HEK293 (cell line): ENCODE data around the gene FOSB.

Source experiments
- GLI2 ChIP-seq: fragments of 450-650 bp; formaldehyde crosslinking; IDR thresholded peaks from 2 replicates; pipeline ENCODE4; 2017; ENCODE audit warnings: missing biosample characterization, missing genetic modification characterization, low read depth, borderline replicate concordance
- MEIS1 ChIP-seq: sonication (generic); formaldehyde crosslinking; IDR thresholded peaks from 2 replicates; pipeline ENCODE4 v1.8.1; 2022; ENCODE audit warnings: missing genetic modification reagents, mild to moderate bottlenecking, borderline replicate concordance
- OSR2 ChIP-seq: fragments of 450-650 bp; formaldehyde crosslinking; IDR thresholded peaks from 2 replicates; pipeline ENCODE4 v1.5.1; 2016; ENCODE audit warnings: missing biosample characterization, missing genetic modification characterization
- RBAK ChIP-seq: fragments of 450-650 bp; formaldehyde crosslinking; IDR thresholded peaks from 2 replicates; pipeline ENCODE4 v1.5.1; 2016; ENCODE audit warnings: missing biosample characterization, missing genetic modification characterization
- TRIM28 ChIP-seq: IDR thresholded peaks from 2 replicates; pipeline ENCODE4 v1.6.1; 2011; ENCODE audit warnings: low read length, control low read depth, borderline replicate concordance
- ZBTB20 ChIP-seq: fragments of 450-650 bp; formaldehyde crosslinking; IDR thresholded peaks from 2 replicates; pipeline ENCODE4 v1.5.1; 2016; ENCODE audit warnings: missing biosample characterization, missing genetic modification characterization
- ZBTB21 ChIP-seq: fragments of 450-650 bp; formaldehyde crosslinking; IDR thresholded peaks from 2 replicates; pipeline ENCODE4 v1.5.1; 2017; ENCODE audit warnings: missing biosample characterization, missing genetic modification characterization
- ZFP3 ChIP-seq: fragments of 450-650 bp; formaldehyde crosslinking; IDR thresholded peaks from 2 replicates; pipeline ENCODE4 v1.5.1; 2016; ENCODE audit warnings: low read depth, missing biosample characterization, missing genetic modification characterization
- ZNF132 ChIP-seq: fragments of 450-650 bp; formaldehyde crosslinking; IDR thresholded peaks from 2 replicates; pipeline ENCODE4 v1.5.1; 2017; ENCODE audit warnings: missing biosample characterization, missing genetic modification characterization, borderline replicate concordance
- ZNF157 ChIP-seq: fragments of 450-650 bp; formaldehyde crosslinking; IDR thresholded peaks from 2 replicates; pipeline ENCODE4 v1.5.1; 2016; ENCODE audit warnings: missing biosample characterization, missing genetic modification characterization
- ZNF16 ChIP-seq: fragments of 450-650 bp; formaldehyde crosslinking; IDR thresholded peaks from 2 replicates; pipeline ENCODE4 v1.5.1; 2016; ENCODE audit warnings: low read depth, missing biosample characterization, missing genetic modification characterization
- ZNF174 ChIP-seq: fragments of 450-650 bp; formaldehyde crosslinking; IDR thresholded peaks from 2 replicates; pipeline ENCODE4 v1.5.0; 2017; ENCODE audit warnings: missing biosample characterization, mild to moderate bottlenecking, missing genetic modification characterization
- ZNF221 ChIP-seq: fragments of 450-650 bp; formaldehyde crosslinking; IDR thresholded peaks from 2 replicates; pipeline ENCODE4 v1.5.1; 2017; ENCODE audit warnings: missing biosample characterization, missing genetic modification characterization, borderline replicate concordance
- ZNF23 ChIP-seq: fragments of 450-650 bp; formaldehyde crosslinking; IDR thresholded peaks from 2 replicates; pipeline ENCODE4 v1.5.1; 2016; ENCODE audit warnings: missing biosample characterization, missing genetic modification characterization, borderline replicate concordance
- ZNF335 ChIP-seq: fragments of 450-650 bp; formaldehyde crosslinking; conservative IDR thresholded peaks from 2 replicates; pipeline ENCODE4 v1.5.1; 2016; ENCODE audit warnings: missing biosample characterization, missing genetic modification characterization
- ZNF354C ChIP-seq: fragments of 450-650 bp; formaldehyde crosslinking; IDR thresholded peaks from 2 replicates; pipeline ENCODE4 v1.5.1; 2016; ENCODE audit warnings: missing biosample characterization, missing genetic modification characterization, low read depth, borderline replicate concordance
- ZNF362 ChIP-seq: fragments of 450-650 bp; formaldehyde crosslinking; IDR thresholded peaks from 2 replicates; pipeline ENCODE4 v1.5.1; 2016; ENCODE audit warnings: missing biosample characterization, missing genetic modification characterization
- ZNF426 ChIP-seq: fragments of 450-650 bp; formaldehyde crosslinking; IDR thresholded peaks from 2 replicates; pipeline ENCODE4 v1.5.1; 2017; ENCODE audit warnings: missing biosample characterization, missing genetic modification characterization, mild to moderate bottlenecking, inconsistent platforms, moderate library complexity
- ZNF433 ChIP-seq: fragments of 450-650 bp; formaldehyde crosslinking; IDR thresholded peaks from 2 replicates; pipeline ENCODE4 v1.5.1; 2016; ENCODE audit warnings: missing biosample characterization, missing genetic modification characterization, low read depth
- ZNF488 ChIP-seq: fragments of 450-650 bp; formaldehyde crosslinking; IDR thresholded peaks from 2 replicates; pipeline ENCODE4 v1.5.1; 2016; ENCODE audit warnings: missing biosample characterization, missing genetic modification characterization
- ZNF558 ChIP-seq: fragments of 450-650 bp; formaldehyde crosslinking; IDR thresholded peaks from 2 replicates; pipeline ENCODE4 v1.5.1; 2016; ENCODE audit warnings: missing biosample characterization, missing genetic modification characterization
- ZNF561 ChIP-seq: fragments of 450-650 bp; IDR thresholded peaks from 2 replicates; pipeline ENCODE4 v1.5.1; 2018; ENCODE audit warnings: missing biosample characterization, missing genetic modification characterization, borderline replicate concordance
- ZNF610 ChIP-seq: fragments of 450-650 bp; formaldehyde crosslinking; IDR thresholded peaks from 2 replicates; pipeline ENCODE4 v1.5.1; 2016; ENCODE audit warnings: missing biosample characterization, missing genetic modification characterization, borderline replicate concordance
- ZNF621 ChIP-seq: fragments of 450-650 bp; formaldehyde crosslinking; IDR thresholded peaks from 2 replicates; pipeline ENCODE4 v1.5.1; 2017; ENCODE audit warnings: missing biosample characterization, missing genetic modification characterization
- ZNF660 ChIP-seq: fragments of 450-650 bp; IDR thresholded peaks from 2 replicates; pipeline ENCODE4 v1.5.1; 2018; ENCODE audit warnings: missing biosample characterization, mild to moderate bottlenecking, missing genetic modification characterization
- ZNF692 ChIP-seq: fragments of 450-650 bp; formaldehyde crosslinking; IDR thresholded peaks from 2 replicates; pipeline ENCODE4 v1.5.1; 2016; ENCODE audit warnings: missing biosample characterization, missing genetic modification characterization
- ZNF785 ChIP-seq: fragments of 450-650 bp; formaldehyde crosslinking; IDR thresholded peaks from 2 replicates; pipeline ENCODE4 v1.5.1; 2016; ENCODE audit warnings: missing biosample characterization, missing genetic modification characterization
- ZSCAN16 ChIP-seq: fragments of 450-650 bp; formaldehyde crosslinking; IDR thresholded peaks from 2 replicates; pipeline ENCODE4 v1.5.1; 2016; ENCODE audit warnings: missing biosample characterization, missing genetic modification characterization
- ZXDB ChIP-seq: fragments of 450-650 bp; formaldehyde crosslinking; IDR thresholded peaks from 2 replicates; pipeline ENCODE4 v1.5.1; 2016; ENCODE audit warnings: missing biosample characterization, missing genetic modification characterization
- TF ChIP-seq, protein P1 (sequence below): fragments of 450-650 bp; formaldehyde crosslinking; IDR thresholded peaks from 2 replicates; pipeline ENCODE4 v1.5.1; 2016; ENCODE audit warnings: missing biosample characterization, missing genetic modification characterization

FOSB gene

DNA sequence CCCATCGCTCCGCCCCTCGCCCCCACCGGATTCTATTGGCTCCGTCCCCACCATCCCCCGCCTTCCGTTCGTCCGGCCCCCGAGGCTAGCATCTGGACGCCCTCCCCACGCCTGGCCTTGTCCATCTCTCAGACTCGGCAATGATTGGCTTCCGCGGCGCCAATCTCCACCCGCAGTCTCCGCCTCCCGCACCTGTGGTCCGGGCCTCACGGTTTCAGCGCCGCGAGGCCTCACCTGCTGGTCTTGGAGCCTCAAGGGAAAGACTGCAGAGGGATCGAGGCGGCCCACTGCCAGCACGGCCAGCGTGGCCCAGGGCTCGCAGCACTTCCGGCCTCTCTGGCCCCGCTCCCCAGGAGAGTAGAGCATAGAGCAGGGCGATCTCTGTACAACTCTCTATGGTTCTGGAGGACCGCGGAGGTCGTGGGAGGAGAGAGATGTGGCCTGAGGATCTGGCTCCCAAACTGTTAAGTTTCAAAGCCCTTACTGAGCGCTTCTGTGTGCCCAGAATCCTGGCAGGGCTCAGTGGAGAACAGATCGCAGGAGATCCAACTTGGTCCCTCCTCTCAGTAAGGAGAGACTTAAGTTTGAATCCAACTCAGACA is 44.1 kb upstream of the FOSB start, which contains the start of gene ERCC1 (continued):
- TF ChIP-seq, protein P1, sequence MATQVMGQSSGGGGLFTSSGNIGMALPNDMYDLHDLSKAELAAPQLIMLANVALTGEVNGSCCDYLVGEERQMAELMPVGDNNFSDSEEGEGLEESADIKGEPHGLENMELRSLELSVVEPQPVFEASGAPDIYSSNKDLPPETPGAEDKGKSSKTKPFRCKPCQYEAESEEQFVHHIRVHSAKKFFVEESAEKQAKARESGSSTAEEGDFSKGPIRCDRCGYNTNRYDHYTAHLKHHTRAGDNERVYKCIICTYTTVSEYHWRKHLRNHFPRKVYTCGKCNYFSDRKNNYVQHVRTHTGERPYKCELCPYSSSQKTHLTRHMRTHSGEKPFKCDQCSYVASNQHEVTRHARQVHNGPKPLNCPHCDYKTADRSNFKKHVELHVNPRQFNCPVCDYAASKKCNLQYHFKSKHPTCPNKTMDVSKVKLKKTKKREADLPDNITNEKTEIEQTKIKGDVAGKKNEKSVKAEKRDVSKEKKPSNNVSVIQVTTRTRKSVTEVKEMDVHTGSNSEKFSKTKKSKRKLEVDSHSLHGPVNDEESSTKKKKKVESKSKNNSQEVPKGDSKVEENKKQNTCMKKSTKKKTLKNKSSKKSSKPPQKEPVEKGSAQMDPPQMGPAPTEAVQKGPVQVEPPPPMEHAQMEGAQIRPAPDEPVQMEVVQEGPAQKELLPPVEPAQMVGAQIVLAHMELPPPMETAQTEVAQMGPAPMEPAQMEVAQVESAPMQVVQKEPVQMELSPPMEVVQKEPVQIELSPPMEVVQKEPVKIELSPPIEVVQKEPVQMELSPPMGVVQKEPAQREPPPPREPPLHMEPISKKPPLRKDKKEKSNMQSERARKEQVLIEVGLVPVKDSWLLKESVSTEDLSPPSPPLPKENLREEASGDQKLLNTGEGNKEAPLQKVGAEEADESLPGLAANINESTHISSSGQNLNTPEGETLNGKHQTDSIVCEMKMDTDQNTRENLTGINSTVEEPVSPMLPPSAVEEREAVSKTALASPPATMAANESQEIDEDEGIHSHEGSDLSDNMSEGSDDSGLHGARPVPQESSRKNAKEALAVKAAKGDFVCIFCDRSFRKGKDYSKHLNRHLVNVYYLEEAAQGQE (tag by site-specific recombination): no peak; the same call in 1 of the 2 replicates
- no peak for TF ChIP-seq ZNF488 (tag by site-specific recombination)
- TF ChIP-seq RBAK (tag by site-specific recombination): no peak
- peak; percentile 75; the same call in 1 of the 2 replicates for TF ChIP-seq ZNF610 (tag by site-specific recombination)
- no peak for TF ChIP-seq ZSCAN16 (tag by site-specific recombination)
- no peak for TF ChIP-seq ZNF157 (tag by site-specific recombination)
- TF ChIP-seq ZNF660 (tag by site-specific recombination): peak; percentile 77
- no peak for TF ChIP-seq ZNF558 (tag by site-specific recombination)
- TF ChIP-seq ZNF621 (tag by site-specific recombination): no peak
- no peak for TF ChIP-seq ZNF426 (tag by site-specific recombination)
- no peak for TF ChIP-seq ZNF221 (tag by site-specific recombination)
- TF ChIP-seq ZNF174: no peak
- TF ChIP-seq ZNF132 (tag by site-specific recombination): no peak
- TF ChIP-seq ZNF16 (tag by site-specific recombination): no peak
- TF ChIP-seq OSR2 (tag by site-specific recombination): no peak
- no peak for TF ChIP-seq ZNF362 (tag by site-specific recombination)
- TF ChIP-seq ZBTB21: no peak
- TF ChIP-seq ZFP3: no peak
- TF ChIP-seq ZNF692 (tag by site-specific recombination): peak; percentile 80
- TF ChIP-seq ZNF785 (tag by site-specific recombination): no peak
- TF ChIP-seq ZBTB20 (tag by site-specific recombination): no peak
- TF ChIP-seq GLI2 (tag by site-specific recombination): no peak
- TF ChIP-seq ZNF335 (tag by site-specific recombination): peak; percentile 96
- no peak for TF ChIP-seq ZNF23 (tag by site-specific recombination)
- TF ChIP-seq ZNF354C (tag by site-specific recombination): no peak
- TF ChIP-seq ZXDB: peak; percentile 71
- TF ChIP-seq TRIM28: no peak
- peak; percentile 69; the same call in 1 of the 2 replicates for TF ChIP-seq ZNF561 (tag by site-specific recombination)
- TF ChIP-seq ZNF433 (tag by site-specific recombination): no peak
- TF ChIP-seq MEIS1 (CRISPR knock-in tag): no peak
- TF ChIP-seq, all 188 proteins: peak for 46
